K562 (cell line): ENCODE measurements around the gene GSTA3. TPM values are rescaled to one million over a fixed set of nuclear protein-coding genes. Genes with fewer than 3 reads are reported as not detected.

ENCODE experiments used
- ATAC-seq: fragments of 200-7000 bp; cut with Tn5 transposase; 3 replicates; pipeline ENCODE4 v1.9.1; 2020; ENCODE audit warnings: moderate library complexity
- BruUV-seq: library from RNA; stranded (reverse); fragments of 400-500 nt; replicated peaks from 2 replicates; lab custom pipeline; 2021; lab: Mats Ljungman, UMichigan
- CTCF ChIA-PET: fragments of 300-600 bp; formaldehyde crosslinking; extraction: SDS; loops from one replicate; lab custom pipeline; 2021; ENCODE audit warnings: low intra/inter-chr PET ratio; lab: Yijun Ruan, JAX
- POLR2A ChIA-PET: fragments of 300-600, 350-650 bp; sonication (Branson Sonifier 250); formaldehyde crosslinking; extraction: SDS; loops from one replicate; lab custom pipeline; 2021; ENCODE audit warnings: antibody characterized with exemption, inconsistent platforms; lab: Yijun Ruan, JAX
- DNase-seq, 4 experiments: peaks; one replicate each; pipeline versions ENCODE4 v3.0.0 to v3.0.0-alpha.2; 2011 to 2018; ENCODE audit warnings: low spot score in 3 of 4, mixed read lengths in 3 of 4; ENCODE audit errors: extremely low read depth in 1 of 4
- FAIRE-seq: peaks from 2 replicates; lab custom pipeline; 2011; peaks lifted over from hg19 to GRCh38; lab: Jason Lieb, UNC
- H2AFZ ChIP-seq: 2 replicates; pipeline ENCODE4 v1.6.0; 2011; ENCODE audit warnings: low read depth, low read length, control low read depth, inconsistent platforms
- H3K27ac ChIP-seq: fragments of 200-600 bp; 3 replicates; pipeline ENCODE4 v1.8.0; 2011; ENCODE audit warnings: low read depth, mild to moderate bottlenecking, control low read depth, inconsistent platforms, low read length, moderate library complexity, mixed read lengths; ENCODE audit errors: extremely low read depth
- H3K27me3 ChIP-seq, 2 experiments: fragments of 300-600 bp in 1 of 2; 2 replicates in 1 of 2; 3 replicates in 1 of 2; pipeline versions ENCODE4 v1.6.0 to v1.8.0; 2011; ENCODE audit warnings: inconsistent platforms in 2 of 2, low read length in 2 of 2, mild to moderate bottlenecking in 1 of 2, mixed read lengths in 1 of 2, moderate library complexity in 1 of 2; ENCODE audit not compliant: control insufficient read depth in 2 of 2, insufficient read depth in 2 of 2
- H3K36me3 ChIP-seq: fragments of 300-600 bp; 3 replicates; pipeline ENCODE4 v1.8.0; 2011; ENCODE audit warnings: mild to moderate bottlenecking, low read length, inconsistent platforms; ENCODE audit not compliant: control insufficient read depth, insufficient read depth
- H3K4me1 ChIP-seq, 2 experiments: fragments of 200-600 bp in 1 of 2; replicated peaks in 1 of 2; 2 replicates in 1 of 2; 3 replicates in 1 of 2; pipeline versions ENCODE4 v1.5.1 to v1.8.0; 2011; ENCODE audit warnings: inconsistent platforms in 2 of 2, low read length in 2 of 2, mild to moderate bottlenecking in 1 of 2, mixed read lengths in 1 of 2, moderate library complexity in 1 of 2; ENCODE audit not compliant: control insufficient read depth in 2 of 2, insufficient read depth in 2 of 2
- H3K4me2 ChIP-seq: 2 replicates; pipeline ENCODE4 v1.6.1; 2011; ENCODE audit warnings: low read length, control low read depth, inconsistent platforms, mixed read lengths; ENCODE audit not compliant: insufficient read depth
- H3K4me3 ChIP-seq: fragments of 200-600 bp; sonication (generic), shearing (Covaris generic); 2 replicates; pipeline ENCODE4 v1.5.1; 2016; ENCODE audit warnings: control low read depth, inconsistent platforms
- H3K79me2 ChIP-seq: fragments of 200-600 bp; 3 replicates; pipeline ENCODE4 v1.8.0; 2011; ENCODE audit warnings: low read length, inconsistent platforms; ENCODE audit not compliant: control insufficient read depth, insufficient read depth
- H3K9ac ChIP-seq, 2 experiments: 2 replicates each; pipeline versions ENCODE4 v1.6.0 to v1.6.1; 2011; ENCODE audit warnings: low read depth in 2 of 2, low read length in 2 of 2, control low read depth in 1 of 2, inconsistent platforms in 1 of 2, mild to moderate bottlenecking in 1 of 2, mixed read lengths in 1 of 2; ENCODE audit not compliant: insufficient read depth in 1 of 2
- H3K9me1 ChIP-seq: one replicate; pipeline ENCODE4 v1.6.0; 2011; ENCODE audit warnings: inconsistent platforms, mild to moderate bottlenecking, low read length, moderate library complexity; ENCODE audit not compliant: control insufficient read depth, insufficient read depth
- H3K9me3 ChIP-seq: replicated peaks from 2 replicates; pipeline ENCODE4 v1.5.1; 2011; ENCODE audit warnings: low read depth, low read length, inconsistent platforms; ENCODE audit not compliant: control insufficient read depth, insufficient read depth
- H4K20me1 ChIP-seq: replicated peaks from 2 replicates; pipeline ENCODE4 v1.6.1; 2011; ENCODE audit warnings: low read length, inconsistent platforms, mixed read lengths; ENCODE audit not compliant: control insufficient read depth, insufficient read depth
- E2F8 ChIP-seq: fragments of 450-650 bp; IDR thresholded peaks from 2 replicates; pipeline ENCODE4 v1.7.1; 2018; ENCODE audit warnings: mild to moderate bottlenecking, low read depth; ENCODE audit not compliant: partially characterized antibody
- MECOM ChIP-seq: fragments of 250-450 bp; sonication (Bioruptor Pico); IDR thresholded peaks from 2 replicates; pipeline ENCODE4 v1.8.0; 2022; ENCODE audit warnings: inconsistent platforms
- RBBP5 ChIP-seq: fragments of 200-600 bp; sonication (generic); IDR thresholded peaks from 2 replicates; pipeline ENCODE4 v1.6.1; 2012; ENCODE audit warnings: borderline replicate concordance, mild to moderate bottlenecking, low read length, control low read depth, inconsistent platforms; ENCODE audit not compliant: insufficient read depth, poor library complexity, severe bottlenecking
- SMAD3 ChIP-seq: fragments of 450-650 bp; formaldehyde crosslinking; conservative IDR thresholded peaks from 2 replicates; pipeline ENCODE4 v1.4.0; 2020; ENCODE audit warnings: mild to moderate bottlenecking
- ZBTB7A ChIP-seq: IDR thresholded peaks from 2 replicates; pipeline ENCODE4 v1.6.1; 2011; ENCODE audit warnings: low read depth, mild to moderate bottlenecking, low read length, moderate library complexity, borderline replicate concordance; ENCODE audit not compliant: control insufficient read depth
- ZC3H11A ChIP-seq: IDR thresholded peaks from 2 replicates; pipeline ENCODE4 v1.6.1; 2012; ENCODE audit warnings: low read depth, low read length, improper control_type of control experiment
- ZNF12 ChIP-seq: sonication (generic); formaldehyde crosslinking; IDR thresholded peaks from 2 replicates; pipeline ENCODE4 v1.4.0; 2020; ENCODE audit warnings: mild to moderate bottlenecking, missing genetic modification reagents
- ZNF316 ChIP-seq: fragments of 450-650 bp; IDR thresholded peaks from 2 replicates; pipeline ENCODE4 v1.6.1; 2016
- ZNF431 ChIP-seq: sonication (generic); formaldehyde crosslinking; IDR thresholded peaks from 2 replicates; pipeline ENCODE4 v1.8.0; 2022; ENCODE audit warnings: mild to moderate bottlenecking, missing genetic modification reagents
- WGBS: fragments of 100-300 bp; shearing (Covaris generic); methylation state at CpG from one replicate; pipeline ENCODE4 v1.1.6; 2016; ENCODE audit warnings: low coverage, mixed read lengths; ENCODE audit not compliant: insufficient coverage; ENCODE audit errors: missing lambda C conversion rate; 5-methylcytosine and 5-hydroxymethylcytosine counted together
- in situ Hi-C: fragments of 300-500 bp; cut with MboI; formaldehyde crosslinking; loops from 4 replicates; pipeline ENCODE4 v1.15.0; 2018; ENCODE audit warnings: inconsistent platforms, mixed read lengths
- intact Hi-C: fragments of 100-400 bp; cut with micrococcal nuclease; formaldehyde crosslinking; loops from 2 replicates; pipeline ENCODE4 v1.14.2; 2022
- polyA plus RNA-seq, 8 experiments: library from polyadenylated mRNA; depleted of rRNA in 4 of 8; stranded (reverse) in 5 of 8; unstranded in 3 of 8; fragments of >200 nt; fragmentation: Nextera tagmentation in 2 of 8; fragmentation: Illumina TruSeq in 1 of 8; extraction: Ambion mirVana in 2 of 8; extraction: Trizol in 1 of 8; gene quantifications; 2 replicates each; pipeline versions ENCODE4 v1.2.1 to v1.2.3, GENCODE V29; 2011 to 2014; ENCODE audit warnings: inconsistent platforms in 1 of 8, missing spikeins in 1 of 8
- total RNA-seq, 7 experiments: library from RNA; depleted of rRNA in 6 of 7; stranded (reverse); fragments of >200 nt in 6 of 7; fragmentation: Illumina TruSeq in 2 of 7; extraction: Trizol in 2 of 7; gene quantifications; 2 replicates each; pipeline versions ENCODE4 v1.2.1 to v1.2.3, GENCODE V29; 2011 to 2021; ENCODE audit warnings: low replicate concordance in 1 of 7
- TF ChIP-seq, protein P1 (sequence below): IDR thresholded peaks from 2 replicates; pipeline ENCODE4 v1.6.1; 2012; ENCODE audit warnings: low read depth, low read length, improper control_type of control experiment, borderline replicate concordance

Gene GSTA3
- total and polyA plus RNA-seq, 9 of the 15 experiments (the other 6 are each of a cell fraction or from before 2014, with no cell fraction given): not detected

DNA sequence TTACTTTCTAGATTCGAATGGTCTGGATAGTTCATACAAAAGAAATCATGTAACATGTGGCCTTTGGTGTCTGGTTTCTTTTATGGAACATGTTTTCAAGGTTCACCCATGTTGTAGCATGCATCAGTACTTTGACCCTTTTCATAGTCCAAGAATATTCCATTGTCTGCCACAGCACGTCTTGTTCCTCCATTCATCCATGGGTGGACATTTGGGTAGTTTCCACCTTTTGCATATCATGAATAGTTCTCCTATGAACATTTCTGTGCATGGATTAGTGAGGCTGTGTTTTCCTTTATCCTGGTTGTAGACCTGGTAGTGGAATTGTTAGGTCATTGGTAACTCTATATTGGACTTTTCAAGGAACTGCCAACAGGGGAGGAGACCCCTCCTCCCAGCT, 31.7 kb downstream of the GSTA3 start:
- no peak for DNase-seq
- ChIA-PET POLR2A (no interaction called here), CTCF (interaction anchor here (0.6 kb wide), 1 partner anchor 301 kb away, joined by 3 read pairs; no protein-coding TSS in a partner anchor)
- Histone ChIP-seq H3K27ac (no peak overlapping the region), H3K9ac (no peak overlapping the region), H3K9me1 (no peaks in the 10 kb centered on the region), H4K20me1 (no peaks in the 10 kb centered on the region), H3K36me3 (no peaks in the 10 kb centered on the region), H3K27me3 (peaks cover 5 to 15% of the 10 kb centered on the region in 2 experiments; a peak in 1 of 5 replicates), H3K4me3 (no peak overlapping the region), H3K4me1 (no peaks in the 10 kb centered on the region; a peak in 1 of 5 replicates), H3K79me2 (no peaks in the 10 kb centered on the region), H3K9me3 (no peaks in the 10 kb centered on the region), H2AFZ (no peak overlapping the region), H3K4me2 (no peak overlapping the region)
- no peak for ATAC-seq
- no peak for FAIRE-seq
- intact Hi-C loops (no loop called here), in situ Hi-C loops (no loop called here)
- TF ChIP-seq ZNF316 (no peak), ZNF12 (CRISPR knock-in tag) (no peak), E2F8 (no peak), ZC3H11A (no peak), SMAD3 (CRISPR knock-in tag) (no peak), RBBP5 (no peak), ZBTB7A (no peak), ZNF431 (CRISPR knock-in tag) (no peak), MECOM (CRISPR knock-in tag) (no peak)
- TF ChIP-seq, protein P1, sequence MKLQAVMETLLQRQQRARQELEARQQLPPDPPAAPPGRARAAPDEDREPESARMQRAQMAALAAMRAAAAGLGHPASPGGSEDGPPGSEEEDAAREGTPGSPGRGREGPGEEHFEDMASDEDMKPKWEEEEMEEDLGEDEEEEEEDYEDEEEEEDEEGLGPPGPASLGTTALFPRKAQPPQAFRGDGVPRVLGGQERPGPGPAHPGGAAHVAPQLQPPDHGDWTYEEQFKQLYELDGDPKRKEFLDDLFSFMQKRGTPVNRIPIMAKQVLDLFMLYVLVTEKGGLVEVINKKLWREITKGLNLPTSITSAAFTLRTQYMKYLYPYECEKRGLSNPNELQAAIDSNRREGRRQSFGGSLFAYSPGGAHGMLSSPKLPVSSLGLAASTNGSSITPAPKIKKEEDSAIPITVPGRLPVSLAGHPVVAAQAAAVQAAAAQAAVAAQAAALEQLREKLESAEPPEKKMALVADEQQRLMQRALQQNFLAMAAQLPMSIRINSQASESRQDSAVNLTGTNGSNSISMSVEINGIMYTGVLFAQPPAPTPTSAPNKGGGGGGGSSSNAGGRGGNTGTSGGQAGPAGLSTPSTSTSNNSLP: no peak
- WGBS: 4% methylated on average over 2 of the region's 2 CpGs
- no TSS peak for BruUV-seq
